ENCODE measurements around the gene VPS50. TPM values are rescaled to one million over a fixed set of nuclear protein-coding genes. Genes with fewer than 3 reads are reported as not detected.

VPS50 gene
- total and polyA plus RNA-seq, 4 donors: 4.0 to 18.2 (median 11.9) TPM

GRCh38 chr7:93194386-93194785, 37.8 kb upstream of the VPS50 start (continued):
- TF ChIP-seq, protein P1, sequence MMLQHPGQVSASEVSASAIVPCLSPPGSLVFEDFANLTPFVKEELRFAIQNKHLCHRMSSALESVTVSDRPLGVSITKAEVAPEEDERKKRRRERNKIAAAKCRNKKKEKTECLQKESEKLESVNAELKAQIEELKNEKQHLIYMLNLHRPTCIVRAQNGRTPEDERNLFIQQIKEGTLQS (IDR thresholded peaks at IDR 0.05): no peak
- TF ChIP-seq MAX (IDR thresholded peaks at IDR 0.05) (no peak), EGR1 (IDR thresholded peaks at IDR 0.05; ENCODE audit: low read depth in 2 of 2) (no peak), FOXA2 (IDR thresholded peaks at IDR 0.05) (no peak), GABPA (IDR thresholded peaks at IDR 0.05 in 1 of 2, conservative IDR thresholded peaks at IDR 0.05 in 1 of 2) (no peak), TAF1 (conservative IDR thresholded peaks at IDR 0.05) (no peak)

- no peak for DNase-seq (ENCODE audit: low spot score)
- no peak overlapping the region for H3K9ac ChIP-seq (ENCODE audit: low read depth in 1 of 2, low read length in 2 of 2)
Measured at GRCh38 chr7:93196336-93196735, 35.8 kb upstream of the VPS50 start.

More at GRCh38 chr7:93196336-93196735, 35.8 kb upstream of the VPS50 start:
- no peak overlapping the region for H3K27ac ChIP-seq (ENCODE audit: low read depth in 1 of 2, low read length in 2 of 2)
- WGBS: 55% methylated on average over 2 of the region's 2 CpGs
- H3K9me3 ChIP-seq (ENCODE audit: control insufficient read depth in 4 of 4, low read length in 3 of 4): no peaks in the 10 kb centered on the region
- TF ChIP-seq JUND (IDR thresholded peaks at IDR 0.05) (no peak), MAX (IDR thresholded peaks at IDR 0.05) (no peak), HNF4G (IDR thresholded peaks at IDR 0.05) (no peak), SP1 (IDR thresholded peaks at IDR 0.05) (no peak), REST (IDR thresholded peaks at IDR 0.05) (no peak), CTCF (IDR thresholded peaks at IDR 0.05; ENCODE audit: low read depth, low read length, missing input control) (no peak), HNF4A (conservative IDR thresholded peaks at IDR 0.05) (no peak), RXRA (IDR thresholded peaks at IDR 0.05) (no peak), GABPA (IDR thresholded peaks at IDR 0.05 in 1 of 2, conservative IDR thresholded peaks at IDR 0.05 in 1 of 2) (no peak), FOXA2 (IDR thresholded peaks at IDR 0.05) (no peak), YY1 (IDR thresholded peaks at IDR 0.05) (no peak), FOXA1 (IDR thresholded peaks at IDR 0.05) (no peak), NR2F2 (IDR thresholded peaks at IDR 0.05) (no peak), TAF1 (conservative IDR thresholded peaks at IDR 0.05) (no peak), RAD21 (IDR thresholded peaks at IDR 0.05) (no peak)
- TF ChIP-seq, protein P1 (IDR thresholded peaks at IDR 0.05): no peak
- TF ChIP-seq, protein P2, sequence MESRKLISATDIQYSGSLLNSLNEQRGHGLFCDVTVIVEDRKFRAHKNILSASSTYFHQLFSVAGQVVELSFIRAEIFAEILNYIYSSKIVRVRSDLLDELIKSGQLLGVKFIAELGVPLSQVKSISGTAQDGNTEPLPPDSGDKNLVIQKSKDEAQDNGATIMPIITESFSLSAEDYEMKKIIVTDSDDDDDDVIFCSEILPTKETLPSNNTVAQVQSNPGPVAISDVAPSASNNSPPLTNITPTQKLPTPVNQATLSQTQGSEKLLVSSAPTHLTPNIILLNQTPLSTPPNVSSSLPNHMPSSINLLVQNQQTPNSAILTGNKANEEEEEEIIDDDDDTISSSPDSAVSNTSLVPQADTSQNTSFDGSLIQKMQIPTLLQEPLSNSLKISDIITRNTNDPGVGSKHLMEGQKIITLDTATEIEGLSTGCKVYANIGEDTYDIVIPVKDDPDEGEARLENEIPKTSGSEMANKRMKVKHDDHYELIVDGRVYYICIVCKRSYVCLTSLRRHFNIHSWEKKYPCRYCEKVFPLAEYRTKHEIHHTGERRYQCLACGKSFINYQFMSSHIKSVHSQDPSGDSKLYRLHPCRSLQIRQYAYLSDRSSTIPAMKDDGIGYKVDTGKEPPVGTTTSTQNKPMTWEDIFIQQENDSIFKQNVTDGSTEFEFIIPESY (IDR thresholded peaks at IDR 0.05): no peak
- H3K4me1 ChIP-seq (ENCODE audit: control insufficient read depth in 4 of 4, insufficient read depth in 4 of 4, low read length in 3 of 4): no peaks in the 10 kb centered on the region
- no peaks in the 10 kb centered on the region for H3K36me3 ChIP-seq (ENCODE audit: control insufficient read depth in 4 of 4, insufficient read depth in 3 of 4, low read depth in 1 of 4, low read length in 3 of 4)
- no peak overlapping the region for H3K4me3 ChIP-seq (ENCODE audit: low read depth in 1 of 3, low read length in 3 of 3)
- peaks cover 0 to 5% (median 0%) of the 10 kb centered on the region in 4 donors for H3K27me3 ChIP-seq (ENCODE audit: control insufficient read depth in 4 of 4, insufficient read depth in 4 of 4, low read length in 3 of 4)

All from liver (tissue), 9 donors.